HG03460 (cell line): ENCODE measurements around the gene TFDP1.
"Not testable (repeated sequence)": the region's sequence is repeated elsewhere in the genome, so short reads cannot be mapped to it uniquely, and the experiment has no call there.

ENCODE experiments used
- ATAC-seq: cut with Tn5 transposase; IDR thresholded peaks from one replicate; pipeline ENCODE4 v1.9.1; 2021; ENCODE audit not compliant: unreplicated experiment

TFDP1 gene

DNA sequence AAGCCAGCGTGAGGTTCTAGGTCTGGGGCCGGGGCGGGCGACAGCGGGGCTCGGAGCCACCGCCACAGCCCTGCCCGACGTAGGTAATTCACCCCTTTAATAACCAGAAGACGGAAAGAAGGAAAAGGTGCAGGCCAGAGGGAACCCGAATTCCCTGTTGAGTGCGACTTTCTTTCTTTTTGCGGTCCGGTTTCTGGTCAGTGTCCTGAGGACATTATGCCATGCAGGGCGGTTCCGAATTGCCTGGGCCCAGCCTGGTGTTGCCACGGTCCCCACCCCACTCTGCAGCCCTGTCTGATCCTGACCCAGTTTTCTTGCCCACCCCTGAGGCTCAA is 18.4 kb upstream of the TFDP1 start:
- no peak for ATAC-seq

DNA sequence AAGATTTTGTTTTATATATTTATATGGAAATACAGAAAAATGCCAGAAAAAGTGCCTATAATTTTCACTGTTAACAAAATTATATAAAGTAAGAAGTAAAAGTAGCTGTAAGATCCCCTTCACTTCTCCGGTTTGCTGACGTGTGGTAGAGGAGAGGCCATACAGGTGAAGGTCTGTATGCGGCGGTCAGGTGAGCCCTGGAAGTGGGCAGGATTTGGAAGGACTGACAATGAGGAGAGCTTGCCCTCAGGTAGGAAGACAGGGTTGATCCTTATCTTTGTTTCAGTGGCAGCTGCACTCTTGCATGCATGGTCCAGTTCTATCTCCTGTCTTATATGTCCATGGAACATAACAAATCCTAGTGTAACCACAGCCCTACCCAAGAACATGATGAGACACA is 16.9 kb upstream of the TFDP1 start:
- ATAC-seq: no peak

DNA sequence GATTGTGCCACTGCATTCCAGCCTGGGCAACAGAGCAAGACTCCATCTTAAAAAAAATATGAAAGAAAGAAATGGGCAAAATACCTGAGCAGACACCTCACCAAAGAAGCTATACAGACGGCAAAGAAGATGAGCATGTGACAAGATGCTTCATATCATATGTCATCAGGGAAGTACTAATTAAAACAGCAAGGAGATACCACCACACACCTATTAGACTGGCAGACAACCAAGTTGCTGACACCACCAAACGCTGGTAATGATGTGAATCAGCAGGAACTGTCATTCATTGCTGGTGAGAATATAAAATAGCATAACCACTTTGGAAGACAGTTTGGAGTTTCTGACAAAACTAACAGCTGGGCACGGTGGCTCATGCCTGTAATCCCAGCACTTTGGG is 11.5 kb upstream of the TFDP1 start:
- ATAC-seq: no peak

DNA sequence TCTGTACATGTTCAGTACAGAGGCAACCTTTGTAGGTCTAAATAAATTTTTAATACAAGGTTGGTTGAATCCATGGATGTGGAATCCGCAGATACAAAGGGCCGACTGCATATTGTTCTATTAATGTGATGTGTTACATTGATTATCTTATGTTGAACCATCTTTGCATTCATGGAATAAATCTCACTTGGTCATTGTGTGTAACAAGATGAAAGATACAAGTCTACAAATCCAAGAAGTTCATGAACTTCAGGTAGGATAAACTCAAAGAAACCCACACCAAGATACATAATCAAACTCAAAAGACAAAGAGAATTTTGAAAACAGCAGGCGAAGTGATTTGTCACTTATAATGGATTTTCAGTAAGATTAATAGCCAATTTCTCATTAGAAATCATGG is 8.0 kb upstream of the TFDP1 start:
- ATAC-seq: no peak

DNA sequence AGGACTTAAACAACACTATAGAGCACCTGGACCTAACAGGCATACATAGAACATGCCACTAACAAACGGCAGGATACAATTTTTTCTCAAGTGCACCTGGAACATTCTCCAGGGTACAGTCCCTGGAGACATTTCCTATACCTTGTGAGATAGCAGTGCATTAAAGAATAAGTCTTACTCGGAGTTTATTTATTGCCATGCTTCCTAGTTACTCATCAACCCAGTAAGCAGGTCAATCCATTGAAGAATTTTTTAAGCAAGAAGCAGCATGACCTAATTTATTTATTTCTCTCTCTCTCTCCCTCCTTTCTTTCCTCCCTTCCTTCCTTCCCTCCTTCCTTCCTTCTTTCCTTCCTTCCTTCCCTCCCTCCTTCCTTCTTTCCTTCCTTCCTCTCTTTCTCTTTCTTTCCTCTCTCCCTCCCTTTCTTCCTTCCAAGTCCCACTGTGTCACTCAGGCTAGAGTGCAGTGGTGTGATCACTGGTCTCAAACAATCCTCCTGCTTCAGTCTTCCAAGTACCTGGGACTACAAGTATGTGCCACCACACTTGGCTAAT is 6.6 kb upstream of the TFDP1 start:
- ATAC-seq: no peak

DNA sequence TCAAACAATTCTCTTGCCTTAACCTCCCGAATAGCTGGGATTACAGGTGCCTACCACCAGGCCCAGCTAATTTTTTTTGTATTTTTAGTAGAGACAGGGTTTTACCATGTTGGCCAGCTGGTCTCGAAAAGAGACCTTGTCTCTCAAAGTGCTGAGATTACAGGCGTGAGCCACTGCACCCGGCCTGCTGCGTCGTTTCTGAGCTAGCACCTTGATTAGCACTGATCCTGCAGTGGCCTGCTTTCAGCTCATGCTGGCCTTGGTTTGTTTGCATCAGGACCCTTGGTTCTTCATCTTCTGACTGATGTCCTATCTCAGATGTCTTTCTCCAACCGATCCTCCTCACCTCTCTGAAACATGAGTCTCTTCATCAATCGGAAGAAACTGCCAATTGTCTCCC is 4.9 kb upstream of the TFDP1 start:
- ATAC-seq: no peak

DNA sequence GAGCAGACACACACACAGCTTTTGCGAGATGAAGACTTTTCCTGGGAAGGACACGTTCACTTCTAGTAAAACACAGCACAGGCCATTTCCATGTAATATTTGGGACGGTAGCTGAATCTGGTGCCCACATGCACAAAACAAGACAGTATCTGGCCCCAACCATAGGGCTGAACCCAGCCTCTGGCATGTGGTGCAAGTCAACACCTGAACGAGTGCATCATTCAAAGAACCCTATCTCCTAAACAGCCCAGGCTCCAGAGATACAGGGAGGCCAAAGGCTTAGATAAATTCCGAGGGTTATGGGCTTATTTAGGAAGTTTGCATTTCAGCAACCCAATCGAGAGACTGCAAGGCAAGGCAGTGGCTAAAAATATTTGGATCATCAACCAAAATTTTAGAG is 2.7 kb upstream of the TFDP1 start:
- no peak for ATAC-seq

DNA sequence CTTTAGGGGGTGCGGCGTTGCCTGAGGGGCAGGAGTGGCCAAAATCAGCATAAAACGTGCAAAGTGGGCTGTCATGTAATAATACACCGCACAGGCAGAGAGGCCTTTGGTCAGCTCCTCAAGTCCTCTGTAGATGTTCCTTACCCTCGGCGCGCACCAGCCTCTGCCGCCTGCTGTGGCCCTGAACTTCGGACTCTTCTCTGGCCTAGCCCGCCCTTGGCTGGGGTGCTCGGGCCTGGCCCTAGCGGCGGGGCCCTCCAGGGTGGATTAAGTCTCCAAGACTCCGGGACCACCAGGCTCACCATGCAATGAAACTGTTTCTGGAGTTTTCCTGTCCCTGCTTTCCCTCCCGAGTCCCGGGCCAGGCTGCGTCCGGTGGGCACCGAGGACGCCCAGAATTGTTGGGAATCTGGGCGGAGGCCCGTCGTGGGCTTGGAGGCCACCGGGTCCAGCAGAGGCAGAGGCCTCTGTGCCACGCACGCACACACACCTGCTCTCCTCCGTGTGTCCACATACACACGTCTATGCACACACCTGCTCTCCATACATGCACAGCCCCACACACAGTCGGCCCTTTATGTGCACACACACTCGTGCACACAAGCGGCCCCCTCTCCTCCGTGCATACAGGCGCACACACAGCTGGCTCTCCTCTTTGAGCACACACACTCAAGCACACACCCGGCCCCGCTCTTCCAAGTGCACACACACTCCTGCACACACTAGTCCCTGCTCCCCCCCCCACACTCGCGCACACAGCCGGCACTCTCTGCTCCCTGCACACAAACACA is 1.5 kb upstream of the TFDP1 start:
- ATAC-seq: no peak

DNA sequence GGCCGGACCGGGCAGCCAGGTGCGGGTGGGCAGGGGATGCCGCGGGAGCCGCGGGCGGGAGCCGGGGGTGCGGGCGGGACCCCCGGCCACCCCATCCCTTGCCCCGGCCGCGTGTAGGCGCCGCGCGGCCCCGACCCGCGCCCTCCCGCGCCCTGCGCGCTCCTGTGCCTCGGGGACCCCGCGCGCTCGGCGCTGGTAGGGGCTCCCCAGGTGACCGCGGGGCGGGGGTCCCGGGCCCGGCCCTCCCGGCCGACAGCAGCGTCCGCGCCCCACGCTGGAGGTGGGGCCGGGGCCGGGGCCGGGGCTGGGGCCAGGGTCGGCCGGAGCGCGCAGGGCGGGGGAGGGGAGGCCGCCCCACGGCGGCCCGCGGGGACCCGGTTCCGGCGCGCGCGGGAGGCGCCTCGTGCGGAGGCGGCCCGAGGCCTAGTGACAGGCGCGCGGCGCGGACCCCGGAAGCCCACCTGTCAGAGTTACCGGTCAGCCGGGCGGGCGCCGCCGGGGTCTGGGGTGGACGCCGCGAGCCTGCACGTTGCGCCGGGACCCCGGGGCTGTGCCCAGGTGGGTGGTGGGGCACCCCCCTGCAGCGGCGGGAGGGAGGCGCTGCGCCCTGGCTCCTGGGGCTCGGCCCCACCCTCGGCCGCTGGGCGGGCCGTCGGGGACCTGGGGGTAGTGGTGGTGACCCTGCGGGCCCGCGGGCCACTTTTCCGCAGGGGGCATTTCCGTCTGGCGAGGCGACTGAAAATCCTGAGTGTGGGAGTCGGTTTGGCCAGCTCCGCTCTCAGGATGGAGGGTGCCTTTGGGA is 518 bp downstream of the TFDP1 start:
- ATAC-seq: peak; percentile 35

DNA sequence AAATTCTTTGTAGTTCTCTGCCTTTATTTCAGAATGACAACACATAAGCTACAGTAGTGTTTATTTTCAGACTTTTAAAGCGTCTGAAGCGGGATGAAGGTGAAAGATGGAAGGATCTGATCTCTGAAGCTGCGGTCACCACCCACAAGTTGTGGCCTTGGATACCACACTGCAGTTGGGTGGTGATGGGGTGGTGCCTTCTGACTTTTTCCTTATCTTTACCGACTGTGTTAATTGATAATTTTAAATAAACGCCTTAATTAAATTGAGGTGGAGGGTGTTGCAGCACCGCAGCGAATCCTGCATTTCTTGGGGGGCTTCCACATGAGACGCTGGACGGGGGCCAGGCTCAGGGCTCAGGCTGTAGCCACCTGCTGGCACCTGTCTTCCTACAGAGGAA is 1.3 kb downstream of the TFDP1 start:
- ATAC-seq: no peak

DNA sequence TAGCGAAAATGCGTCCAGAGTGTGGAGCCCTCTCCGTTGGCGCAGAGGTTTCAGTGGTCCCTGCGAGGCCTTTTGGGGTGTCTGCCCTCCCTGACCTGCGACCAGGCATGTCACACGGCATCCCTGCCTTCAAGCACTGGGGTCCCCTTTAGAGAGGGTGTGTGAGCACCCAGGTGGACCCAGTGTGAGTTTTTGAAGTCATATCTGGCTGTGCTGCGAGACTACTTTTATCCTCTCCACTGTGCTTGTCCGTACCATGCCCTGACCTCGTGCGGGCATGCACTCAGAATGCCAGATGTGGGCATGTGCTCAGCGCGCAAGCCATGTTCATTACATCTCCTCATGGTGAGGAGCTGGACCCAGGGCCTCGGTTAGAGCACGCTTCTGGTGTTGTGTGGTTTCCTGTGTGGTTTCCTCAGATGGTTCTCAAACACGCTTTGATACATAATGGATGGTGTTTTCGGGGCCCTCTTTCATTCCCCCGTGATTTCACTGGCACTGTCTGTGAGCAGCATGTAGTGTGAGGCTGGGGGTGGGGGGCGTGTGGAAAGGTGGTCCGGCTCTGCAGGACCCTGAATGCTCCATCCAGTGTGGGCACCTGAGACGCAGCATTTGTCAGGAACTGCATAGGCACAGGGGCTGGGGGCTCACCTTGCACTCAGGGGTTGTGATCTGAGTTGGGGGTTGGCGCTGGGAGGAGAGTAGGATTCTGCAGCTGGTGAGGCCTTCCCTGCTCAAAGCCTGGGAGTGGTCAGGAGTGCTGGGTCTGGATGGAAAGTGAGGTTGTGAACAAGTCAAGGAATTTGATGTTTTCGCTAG is 2.3 kb downstream of the TFDP1 start:
- no peak for ATAC-seq

DNA sequence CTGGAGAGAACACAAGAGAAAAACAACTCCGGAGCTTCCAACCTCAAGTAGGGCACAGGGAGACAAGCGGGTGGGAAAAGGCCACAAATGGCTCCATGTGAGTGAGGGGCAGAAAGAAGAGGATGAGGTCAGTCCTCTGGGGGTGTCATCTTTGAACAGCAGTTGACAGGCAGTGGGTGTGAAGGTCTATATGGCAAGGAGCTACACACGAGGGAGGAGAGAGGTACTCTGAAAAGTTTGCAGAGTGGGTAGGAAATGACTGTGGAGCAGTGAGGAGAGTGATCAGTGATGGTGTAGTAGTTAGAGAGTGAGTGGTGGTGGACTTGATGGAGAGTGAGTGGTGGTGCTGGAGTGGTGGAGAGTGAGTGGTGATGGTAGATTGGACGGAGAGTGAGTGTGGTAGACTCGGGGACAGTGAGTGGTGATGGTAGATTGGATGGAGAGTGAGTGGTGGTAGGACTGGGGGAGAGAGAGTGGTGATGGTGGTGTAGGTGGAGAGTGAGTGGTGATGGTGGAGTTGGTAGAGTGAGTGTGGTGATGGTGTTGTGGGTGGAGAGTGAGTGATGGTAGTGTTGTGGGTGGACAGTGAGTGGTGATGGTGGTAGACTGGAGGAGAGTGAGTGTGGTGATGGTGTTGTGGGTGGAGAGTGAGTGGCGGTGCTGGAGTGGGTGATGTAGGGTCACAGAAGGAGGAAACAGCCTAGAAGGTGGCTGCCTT is 4.0 kb downstream of the TFDP1 start:
- no peak for ATAC-seq

DNA sequence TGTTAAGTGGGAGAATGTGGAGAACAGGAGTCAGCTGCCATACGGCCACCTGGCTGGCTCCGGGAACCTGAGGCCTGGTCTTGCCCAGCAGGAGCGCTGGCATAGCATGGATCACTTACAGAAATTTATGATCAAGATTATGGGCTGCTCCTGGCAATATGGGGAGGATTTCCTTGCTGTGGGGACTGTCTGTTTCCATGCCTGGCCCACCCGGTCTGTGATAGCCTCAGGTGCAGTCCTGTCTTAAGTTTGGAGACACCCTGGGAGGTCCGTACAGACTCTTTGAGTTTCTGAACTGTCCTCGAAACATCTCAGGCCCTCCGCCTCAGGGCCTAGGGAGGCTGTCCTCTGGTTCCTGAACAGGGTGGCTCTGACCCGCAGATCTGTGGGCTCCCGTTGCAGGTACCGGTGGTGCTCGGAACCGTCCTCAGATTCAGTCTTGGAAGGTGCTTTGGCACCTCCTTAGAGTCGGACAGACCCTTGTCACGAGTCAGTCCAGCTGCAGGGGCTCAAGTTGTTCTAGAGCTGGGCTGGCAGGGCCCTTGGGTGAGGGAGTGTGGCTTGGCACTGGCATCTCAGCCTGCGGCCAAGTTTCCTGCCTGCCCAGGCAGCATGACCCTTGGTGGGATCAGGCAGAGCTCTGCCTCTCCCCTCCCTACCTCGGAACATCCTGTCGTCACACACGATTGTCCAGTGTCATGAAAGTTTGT is 4.9 kb downstream of the TFDP1 start:
- ATAC-seq: no peak

DNA sequence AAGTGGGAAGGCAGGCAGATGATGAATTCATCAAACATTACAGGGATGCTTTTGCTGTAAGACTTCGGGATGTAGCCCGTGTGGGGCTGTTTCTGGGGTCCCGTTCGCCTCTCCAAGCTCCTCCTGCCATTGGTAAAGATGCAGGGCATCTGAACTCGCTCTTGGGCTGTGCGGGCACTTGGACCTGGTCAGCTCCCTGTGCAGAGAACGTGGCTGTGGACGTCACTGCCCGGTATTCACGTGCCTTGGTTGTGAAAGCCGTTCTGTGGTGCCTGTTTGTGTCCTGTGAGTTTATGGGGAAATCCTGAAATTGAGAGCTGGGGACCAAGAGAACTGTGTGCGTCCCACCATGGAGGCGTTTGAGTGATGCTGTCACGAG is 5.4 kb downstream of the TFDP1 start:
- no peak for ATAC-seq

DNA sequence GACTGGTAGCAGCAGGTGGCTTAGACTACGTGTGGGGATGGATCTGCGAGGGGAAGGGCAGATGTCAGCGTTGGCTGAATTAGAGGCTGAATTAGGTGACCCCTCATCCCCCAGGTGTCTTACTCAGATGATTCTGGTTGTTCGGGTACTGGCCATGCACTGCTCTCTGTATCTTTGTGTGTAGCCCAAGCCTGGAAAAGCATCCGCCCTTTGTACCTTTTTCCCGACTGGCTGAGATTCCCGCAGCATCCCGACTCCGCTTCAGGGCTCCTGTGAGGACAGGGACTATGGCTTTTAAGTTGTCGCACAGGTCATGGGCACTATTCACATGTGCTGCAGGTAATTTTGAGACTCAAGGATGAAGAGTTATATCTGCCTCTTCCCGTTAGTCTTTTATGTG is 7.2 kb downstream of the TFDP1 start:
- no peak for ATAC-seq

DNA sequence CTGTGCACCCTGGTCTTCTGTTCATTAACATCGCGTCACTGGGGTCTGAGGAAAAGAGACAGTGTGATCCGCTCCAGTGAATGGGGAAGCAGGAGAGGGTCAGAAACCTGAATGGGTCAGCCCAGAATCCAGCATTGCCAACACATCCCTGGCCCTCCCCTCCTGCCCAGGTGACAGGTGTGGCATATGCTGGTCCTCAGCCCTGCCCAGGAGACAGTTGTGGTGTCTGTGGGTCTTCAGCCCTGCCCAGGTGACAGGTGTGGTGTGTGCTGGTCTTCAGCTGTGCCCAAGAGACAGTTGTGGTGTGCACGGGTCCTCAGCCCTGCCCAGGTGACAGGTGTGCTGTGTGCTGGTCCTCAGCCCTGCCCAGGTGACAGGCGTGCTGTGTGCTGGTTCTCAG is 8.0 kb downstream of the TFDP1 start:
- ATAC-seq: no peak

DNA sequence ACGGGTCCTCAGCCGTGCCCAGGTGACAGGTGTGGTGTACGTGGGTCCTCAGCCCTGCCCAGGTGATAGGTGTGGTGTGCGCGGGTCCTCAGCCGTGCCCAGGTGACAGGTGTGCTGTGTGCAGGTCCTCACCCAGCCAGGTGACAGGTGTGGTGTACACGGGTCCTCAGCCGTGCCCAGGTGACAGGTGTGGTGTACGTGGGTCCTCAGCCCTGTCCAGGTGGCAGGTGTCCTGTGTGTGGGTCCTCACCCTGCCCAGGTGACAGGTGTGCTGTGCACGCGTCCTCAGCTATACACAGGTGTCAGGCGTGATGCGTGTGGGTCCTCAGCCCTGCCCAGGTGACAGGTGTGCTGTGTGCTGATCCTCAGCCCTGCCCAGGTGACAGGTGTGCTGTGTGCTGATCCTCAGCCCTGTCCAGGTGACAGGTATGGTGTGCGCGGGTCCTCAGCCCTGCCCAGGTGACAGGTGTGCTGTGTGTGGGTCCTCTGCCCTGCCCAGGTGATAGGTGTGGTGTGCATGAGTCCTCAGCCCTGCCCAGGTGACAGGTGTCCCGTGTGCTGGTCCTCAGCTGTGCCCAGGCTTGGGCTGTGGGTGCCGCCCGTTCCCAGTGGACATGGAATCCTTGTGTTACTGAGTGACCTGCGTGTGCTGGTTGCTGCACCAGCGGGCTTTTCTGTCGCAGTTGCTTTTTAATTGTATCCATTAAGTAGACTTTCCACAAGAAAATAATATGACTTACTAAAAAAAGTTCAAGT is 9.7 kb downstream of the TFDP1 start:
- not testable (repeated sequence) for ATAC-seq

DNA sequence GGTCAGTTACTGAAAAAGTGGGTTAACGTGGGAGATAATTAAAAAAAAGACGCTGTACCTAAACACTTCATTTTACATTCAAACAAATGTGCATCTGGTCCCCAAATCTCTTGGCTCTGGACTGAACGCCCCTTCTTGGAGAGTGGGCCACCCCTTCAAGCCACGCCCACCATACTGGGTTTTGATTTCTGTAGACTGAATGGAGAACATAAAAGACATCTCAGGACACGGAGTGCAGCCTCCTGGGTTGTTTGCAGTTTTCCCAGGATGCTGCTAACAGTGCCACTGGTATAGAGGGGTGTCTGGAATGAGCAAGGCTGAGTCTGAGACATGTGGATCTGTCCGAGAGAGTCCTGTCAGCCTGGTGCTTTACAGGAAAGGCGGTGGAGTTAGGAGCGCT is 10.6 kb downstream of the TFDP1 start:
- ATAC-seq: no peak

DNA sequence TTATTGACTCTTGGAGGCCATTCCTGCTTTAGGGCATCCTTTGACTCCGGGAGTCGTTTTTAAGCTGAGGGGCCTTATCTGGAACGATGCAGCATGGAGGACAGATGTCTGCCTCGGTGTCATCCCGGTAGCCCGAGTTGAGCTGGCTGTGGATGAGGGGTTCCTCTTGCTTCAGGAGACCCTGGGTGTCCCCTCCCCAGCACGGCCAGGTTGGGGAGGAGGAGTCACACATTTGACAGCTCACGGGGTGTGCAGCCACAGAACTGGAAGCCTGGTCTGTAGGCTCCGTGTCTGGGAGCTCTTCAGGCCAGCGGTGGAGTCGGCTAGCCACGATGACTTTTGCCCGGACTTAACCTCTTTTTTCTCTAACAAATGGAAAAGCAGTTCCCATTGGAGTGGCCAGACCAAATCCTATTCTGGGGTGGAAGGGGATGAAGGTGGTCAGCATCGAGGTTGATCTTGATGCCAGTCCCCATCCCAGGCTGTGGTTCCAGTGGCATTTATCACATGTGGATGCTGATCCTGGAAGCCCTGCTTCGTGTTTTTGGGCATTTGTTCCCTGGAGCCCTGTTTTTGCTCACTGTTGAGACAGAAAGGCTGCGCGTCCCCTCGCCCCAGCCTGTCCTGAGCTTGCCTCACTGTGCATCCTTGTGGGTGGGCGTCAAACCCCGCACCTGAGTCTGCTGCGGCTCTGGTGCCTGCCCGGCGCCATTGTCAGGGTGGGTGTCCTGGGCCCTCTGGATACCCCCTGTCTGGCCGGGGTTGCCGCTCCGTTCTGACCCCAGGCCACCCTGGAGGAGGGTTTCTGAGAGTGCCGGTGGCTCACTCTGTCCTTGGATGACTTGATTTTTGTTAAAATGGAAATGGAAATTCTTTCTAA is 12.0 kb downstream of the TFDP1 start:
- no peak for ATAC-seq
